ENCODE results near the gene ATXN7L2.

The ATXN7L2 gene

GRCh38 chr1:109522026-109522425, 38.3 kb downstream of the ATXN7L2 start:
- no peak for DNase-seq
- H3K36me3 ChIP-seq (replicated peaks) = no peaks in the 10 kb centered on the region
- H3K27me3 ChIP-seq (replicated peaks) = peaks cover 17% of the 10 kb centered on the region
- H3K4me3 ChIP-seq (ENCODE audit: low read depth, low read length) = no peak overlapping the region
- in situ Hi-C loops (cut with HindIII; ENCODE audit: low pct_ligation_motif_present, low sequenced_read_pairs) = no loop called here
- no peak overlapping the region for H3K27ac ChIP-seq
- TF ChIP-seq, protein P1, sequence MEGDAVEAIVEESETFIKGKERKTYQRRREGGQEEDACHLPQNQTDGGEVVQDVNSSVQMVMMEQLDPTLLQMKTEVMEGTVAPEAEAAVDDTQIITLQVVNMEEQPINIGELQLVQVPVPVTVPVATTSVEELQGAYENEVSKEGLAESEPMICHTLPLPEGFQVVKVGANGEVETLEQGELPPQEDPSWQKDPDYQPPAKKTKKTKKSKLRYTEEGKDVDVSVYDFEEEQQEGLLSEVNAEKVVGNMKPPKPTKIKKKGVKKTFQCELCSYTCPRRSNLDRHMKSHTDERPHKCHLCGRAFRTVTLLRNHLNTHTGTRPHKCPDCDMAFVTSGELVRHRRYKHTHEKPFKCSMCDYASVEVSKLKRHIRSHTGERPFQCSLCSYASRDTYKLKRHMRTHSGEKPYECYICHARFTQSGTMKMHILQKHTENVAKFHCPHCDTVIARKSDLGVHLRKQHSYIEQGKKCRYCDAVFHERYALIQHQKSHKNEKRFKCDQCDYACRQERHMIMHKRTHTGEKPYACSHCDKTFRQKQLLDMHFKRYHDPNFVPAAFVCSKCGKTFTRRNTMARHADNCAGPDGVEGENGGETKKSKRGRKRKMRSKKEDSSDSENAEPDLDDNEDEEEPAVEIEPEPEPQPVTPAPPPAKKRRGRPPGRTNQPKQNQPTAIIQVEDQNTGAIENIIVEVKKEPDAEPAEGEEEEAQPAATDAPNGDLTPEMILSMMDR (IDR thresholded peaks at IDR 0.05; ENCODE audit: low read depth, low read length, missing control alignments) = no peak

- in situ Hi-C loops (cut with HindIII; ENCODE audit: low pct_ligation_motif_present, low sequenced_read_pairs) = no loop called here
- H3K4me3 ChIP-seq (ENCODE audit: low read depth, low read length) = no peak overlapping the region
- TF ChIP-seq, protein P1 (IDR thresholded peaks at IDR 0.05; ENCODE audit: low read depth, low read length, missing control alignments) = no peak
- DNase-seq = no peak
- no peaks in the 10 kb centered on the region for H3K36me3 ChIP-seq (replicated peaks)
- peaks cover 19% of the 10 kb centered on the region for H3K27me3 ChIP-seq (replicated peaks)
- H3K27ac ChIP-seq = no peak overlapping the region
Measured at GRCh38 chr1:109523706-109524105, 40.0 kb downstream of the ATXN7L2 start.

GRCh38 chr1:109527098-109527811, 43.5 kb downstream of the ATXN7L2 start:
- TF ChIP-seq, protein P1 (IDR thresholded peaks at IDR 0.05; ENCODE audit: low read depth, low read length, missing control alignments) = no peak

DNA sequence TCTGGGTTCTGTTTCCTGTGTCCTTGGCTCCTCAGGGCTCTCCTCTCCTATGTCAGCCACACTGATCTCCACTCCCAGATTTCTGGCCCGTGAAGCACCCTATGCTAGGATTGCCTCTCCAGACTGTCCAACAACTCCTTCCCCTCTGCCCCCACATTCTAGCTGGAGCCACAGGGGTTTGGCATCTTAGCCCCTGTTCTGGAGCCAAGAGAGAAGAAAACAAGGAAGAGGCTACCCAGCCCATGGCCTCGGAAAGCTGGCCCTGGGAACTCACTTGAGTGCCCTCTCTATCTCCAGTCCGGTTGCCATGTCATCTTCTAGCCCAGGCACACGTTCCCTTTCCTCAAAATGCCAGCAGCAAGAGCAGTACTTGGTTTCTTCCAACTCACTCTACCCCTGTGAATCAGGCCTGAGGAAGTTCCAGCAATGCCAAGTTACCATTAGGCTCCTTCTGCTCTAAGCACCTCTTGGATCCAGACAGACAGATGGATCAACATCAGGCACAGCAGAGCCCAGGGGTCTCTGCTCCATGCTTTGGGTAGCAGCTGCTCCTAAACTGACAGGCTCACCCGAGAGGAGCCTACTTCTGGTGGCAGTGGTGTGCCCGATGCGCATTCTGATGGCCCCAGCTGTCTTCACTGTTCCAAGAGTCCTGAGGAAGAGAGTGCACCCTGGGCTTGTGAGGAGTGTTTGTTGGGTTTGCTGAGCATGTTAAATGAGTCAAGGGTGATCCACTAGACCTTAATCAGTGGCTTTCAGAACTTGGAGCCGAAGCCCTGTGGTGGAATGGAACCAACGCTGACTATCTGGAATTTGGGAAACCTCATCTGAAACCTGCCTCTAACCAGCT, 44.4 kb downstream of the ATXN7L2 start:
- no peak for DNase-seq
- in situ Hi-C loops (cut with HindIII; ENCODE audit: low pct_ligation_motif_present, low sequenced_read_pairs) = no loop called here
- Histone ChIP-seq H3K36me3 (replicated peaks) (no peaks in the 10 kb centered on the region), H3K27ac (no peak overlapping the region), H3K4me3 (ENCODE audit: low read depth, low read length) (no peak overlapping the region), H3K27me3 (replicated peaks) (peaks cover 5% of the 10 kb centered on the region)
- TF ChIP-seq, protein P1 (IDR thresholded peaks at IDR 0.05; ENCODE audit: low read depth, low read length, missing control alignments) = no peak

More at GRCh38 chr1:109527098-109527811, 43.5 kb downstream of the ATXN7L2 start:
- in situ Hi-C loops (cut with HindIII; ENCODE audit: low pct_ligation_motif_present, low sequenced_read_pairs) = no loop called here
- Histone ChIP-seq H3K4me3 (ENCODE audit: low read depth, low read length) (no peak overlapping the region), H3K36me3 (replicated peaks) (no peaks in the 10 kb centered on the region), H3K27me3 (replicated peaks) (peaks cover 5% of the 10 kb centered on the region), H3K27ac (no peak overlapping the region)
- no peak for DNase-seq

GRCh38 chr1:109528712-109529111, 45.0 kb downstream of the ATXN7L2 start:
- no peak overlapping the region for H3K27ac ChIP-seq
- no peak for DNase-seq
- no peaks in the 10 kb centered on the region for H3K36me3 ChIP-seq (replicated peaks)
- TF ChIP-seq, protein P1 (IDR thresholded peaks at IDR 0.05; ENCODE audit: low read depth, low read length, missing control alignments) = no peak
- in situ Hi-C loops (cut with HindIII; ENCODE audit: low pct_ligation_motif_present, low sequenced_read_pairs) = no loop called here
- peaks cover 5% of the 10 kb centered on the region for H3K27me3 ChIP-seq (replicated peaks)
- no peak overlapping the region for H3K4me3 ChIP-seq (ENCODE audit: low read depth, low read length)

Data from brain microvascular endothelial cell (primary cell).